AG09309 (cell line): ENCODE results near the gene CYTH4.
"Not testable (repeated sequence)": the region's sequence is repeated elsewhere in the genome, so short reads cannot be mapped to it uniquely, and the experiment has no call there.

Source experiments
- DNase-seq: peaks from one replicate; pipeline ENCODE4 v3.0.0-alpha.2; 2010; ENCODE audit warnings: low read depth
- H3K4me3 ChIP-seq: 2 replicates; pipeline ENCODE4 v1.5.1; 2011; ENCODE audit warnings: mild to moderate bottlenecking, low read depth, low read length, moderate library complexity; ENCODE audit not compliant: control insufficient read depth
- CTCF ChIP-seq: IDR thresholded peaks from 2 replicates; pipeline ENCODE4 v1.5.1; 2011; ENCODE audit warnings: mild to moderate bottlenecking, low read depth, low read length, inconsistent platforms; ENCODE audit not compliant: insufficient read depth, control insufficient read depth; ENCODE audit errors: missing control alignments

Gene CYTH4

DNA sequence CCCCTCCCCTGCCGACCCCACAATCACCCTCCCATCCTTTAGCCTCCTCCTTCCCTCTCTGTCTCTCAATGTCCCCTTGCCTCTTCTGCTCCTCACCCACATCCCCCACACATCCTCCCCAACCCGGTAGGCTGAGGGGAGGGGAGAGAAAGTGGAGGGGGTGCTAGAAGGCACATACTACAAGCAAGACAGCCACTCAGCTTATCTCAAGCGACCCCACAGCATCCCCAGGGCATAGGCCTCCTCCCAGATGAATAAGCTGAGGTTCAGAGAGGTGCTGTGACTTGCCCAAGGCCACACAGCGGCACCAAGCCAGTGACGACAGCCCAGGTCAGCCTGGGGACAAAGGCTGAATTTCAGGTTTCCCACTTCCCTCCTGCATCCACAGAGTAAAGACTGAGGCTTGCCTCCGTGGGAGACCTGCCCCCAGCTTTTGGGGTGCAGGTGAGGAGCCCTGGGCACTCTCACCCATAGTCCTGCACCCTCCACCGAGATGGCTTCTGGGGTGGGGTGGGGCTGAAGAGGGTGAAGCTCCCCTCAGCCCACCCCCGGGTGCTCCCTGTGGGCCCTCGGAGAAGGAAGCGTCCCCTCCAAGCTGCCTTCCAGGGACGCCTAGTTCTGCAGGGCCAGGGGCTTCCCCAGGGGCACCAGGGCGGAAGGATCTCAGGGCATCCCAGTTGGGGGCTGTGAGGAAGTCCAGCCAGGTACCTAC is 38.8 kb upstream of the CYTH4 start:
- no peak for DNase-seq
- H3K4me3 ChIP-seq: peak overlapping the region; percentile 41
- no peak for TF ChIP-seq CTCF

- no peak for TF ChIP-seq CTCF
- DNase-seq: no peak
- peak within 1 kb of the TSS; percentile 41 for H3K4me3 ChIP-seq
These were observed 38.0 kb upstream of the CYTH4 start, which contains the start of gene RAC2 for GRCh38 chr22:37244114-37244921. Gene RAC2 (minus strand): TSS chr22:37244269. CDS start chr22:37244148, 121 bp downstream.

- no peak for DNase-seq
- no peak overlapping the region for H3K4me3 ChIP-seq
- TF ChIP-seq CTCF: no peak
These were observed 37.2 kb upstream of the CYTH4 start for GRCh38 chr22:37244922-37245722.

DNA sequence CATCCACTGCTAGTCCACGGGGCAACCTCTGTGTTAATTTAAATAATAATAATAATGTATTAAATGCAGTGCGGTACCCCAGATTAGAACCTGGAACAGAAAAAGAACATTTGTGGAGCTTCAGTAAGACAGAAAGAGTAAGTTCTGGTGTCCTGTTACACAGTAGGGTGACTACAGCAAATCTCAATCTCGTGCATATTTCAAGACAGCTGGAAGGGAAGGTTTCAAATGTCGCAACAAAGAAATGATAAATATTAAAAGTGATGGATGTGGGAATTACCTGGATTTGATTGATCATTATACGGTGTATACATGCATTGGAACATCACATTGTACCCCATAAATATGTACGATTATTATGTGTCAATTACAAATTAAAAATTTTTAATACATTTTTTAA is 36.6 kb upstream of the CYTH4 start:
- DNase-seq: no peak
- TF ChIP-seq CTCF: no peak
- H3K4me3 ChIP-seq: no peak overlapping the region

GRCh38 chr22:37248251-37248650 is 34.1 kb upstream of the CYTH4 start:
- DNase-seq: no peak
- TF ChIP-seq CTCF: no peak
- no peak overlapping the region for H3K4me3 ChIP-seq

- no peak overlapping the region for H3K4me3 ChIP-seq
- TF ChIP-seq CTCF: no peak
- no peak for DNase-seq
These were observed 32.3 kb upstream of the CYTH4 start for GRCh38 chr22:37249986-37250385.

- not testable (repeated sequence) for H3K4me3 ChIP-seq, DNase-seq
These were observed 30.5 kb upstream of the CYTH4 start for GRCh38 chr22:37251836-37252235.
